H1 (cell line): ENCODE measurements around the gene SMYD3. TPM values are rescaled to one million over a fixed set of nuclear protein-coding genes. Genes with fewer than 3 reads are reported as not detected.

ENCODE experiments used
- CTCF ChIA-PET: fragments of 300-600 bp; sonication (Branson Sonifier 250); formaldehyde crosslinking; loops from one replicate; lab custom pipeline; 2021; ENCODE audit not compliant: partially characterized antibody; lab: Charles Lee
- POLR2A ChIA-PET: fragments of 300-600 bp; sonication (Branson Sonifier 250); formaldehyde crosslinking; loops from one replicate; lab custom pipeline; 2021; ENCODE audit warnings: inconsistent platforms; ENCODE audit not compliant: partially characterized antibody; lab: Charles Lee
- DNase-seq, 2 experiments: peaks; one replicate each; pipeline versions ENCODE4 v3.0.0 to v3.0.0-alpha.2; 2010 to 2022; ENCODE audit warnings: low spot score in 2 of 2, low read depth in 1 of 2, mixed read lengths in 1 of 2
- FAIRE-seq: peaks from 2 replicates; lab custom pipeline; 2011; peaks lifted over from hg19 to GRCh38; lab: Jason Lieb, UNC
- H2AFZ ChIP-seq: 2 replicates; pipeline ENCODE4 v1.8.1; 2012; ENCODE audit warnings: low read length, inconsistent platforms
- H2AK5ac ChIP-seq: 2 replicates; pipeline ENCODE4 v1.6.1; 2013; ENCODE audit warnings: low read depth, low read length
- H2BK120ac ChIP-seq: replicated peaks from 2 replicates; pipeline ENCODE3; 2013; ENCODE audit warnings: low read depth, low read length, inconsistent platforms
- H2BK12ac ChIP-seq: 2 replicates; pipeline ENCODE4 v1.6.1; 2013; ENCODE audit warnings: low read depth, low read length
- H2BK15ac ChIP-seq: 2 replicates; pipeline ENCODE4 v1.6.1; 2013; ENCODE audit warnings: low read length
- H2BK20ac ChIP-seq: 2 replicates; pipeline ENCODE4 v1.6.1; 2013; ENCODE audit warnings: low read length
- H2BK5ac ChIP-seq: 2 replicates; pipeline ENCODE4 v1.6.1; 2013; ENCODE audit warnings: low read depth, low read length
- H3K14ac ChIP-seq: 2 replicates; pipeline ENCODE4 v1.6.1; 2013; ENCODE audit warnings: inconsistent platforms; ENCODE audit not compliant: insufficient read length
- H3K18ac ChIP-seq: 2 replicates; pipeline ENCODE4 v1.6.1; 2013; ENCODE audit warnings: low read length; ENCODE audit errors: extremely low read depth
- H3K23ac ChIP-seq: 2 replicates; pipeline ENCODE4 v1.6.1; 2013; ENCODE audit warnings: inconsistent platforms; ENCODE audit not compliant: insufficient read length
- H3K23me2 ChIP-seq: 2 replicates; pipeline ENCODE4 v1.6.1; 2013; ENCODE audit warnings: low read depth, low read length
- H3K27ac ChIP-seq: 2 replicates; pipeline ENCODE4 v1.6.1; 2011; ENCODE audit warnings: low read depth, low read length, inconsistent platforms
- H3K27me3 ChIP-seq, 4 experiments: replicated peaks in 1 of 4; 1 replicate in 1 of 4; 2 replicates in 3 of 4; pipeline versions ENCODE4 v1.6.1 to v1.8.1; 2011 to 2013; ENCODE audit warnings: low read length in 3 of 4, mild to moderate bottlenecking in 3 of 4, inconsistent platforms in 2 of 4, mixed read lengths in 2 of 4, moderate library complexity in 1 of 4; ENCODE audit not compliant: control insufficient read depth in 3 of 4, insufficient read depth in 3 of 4; ENCODE audit errors: extremely low read depth in 1 of 4
- H3K36me3 ChIP-seq, 4 experiments: 2 replicates each; pipeline versions ENCODE4 v1.6.1 to v1.8.1; 2011 to 2013; ENCODE audit warnings: mild to moderate bottlenecking in 4 of 4, low read length in 3 of 4, moderate library complexity in 2 of 4, control low read depth in 1 of 4, inconsistent platforms in 1 of 4; ENCODE audit not compliant: insufficient read depth in 4 of 4, control insufficient read depth in 2 of 4
- H3K4ac ChIP-seq: replicated peaks from 2 replicates; pipeline ENCODE3; 2013; ENCODE audit warnings: low read length, low read depth, mixed read lengths, inconsistent platforms; ENCODE audit not compliant: insufficient read length
- H3K4me1 ChIP-seq, 4 experiments: replicated peaks in 1 of 4; 1 replicate in 1 of 4; 2 replicates in 3 of 4; pipeline versions ENCODE4 v1.6.1 to v1.8.1; 2011 to 2013; ENCODE audit warnings: low read length in 3 of 4, inconsistent platforms in 2 of 4, mixed read lengths in 1 of 4; ENCODE audit not compliant: insufficient read depth in 4 of 4, control insufficient read depth in 3 of 4
- H3K4me2 ChIP-seq, 2 experiments: 2 replicates each; pipeline versions ENCODE4 v1.6.1 to v1.8.1; 2011 to 2013; ENCODE audit warnings: low read depth in 2 of 2, low read length in 2 of 2, control low read depth in 1 of 2, inconsistent platforms in 1 of 2, mild to moderate bottlenecking in 1 of 2; ENCODE audit not compliant: insufficient read depth in 1 of 2
- H3K4me3 ChIP-seq, 4 experiments: fragments of 200-600, 300-600 bp in 1 of 4; sonication (generic), shearing (Covaris generic), sonication (Bioruptor Twin) in 1 of 4; 2 replicates each; pipeline versions ENCODE4 v1.5.1 to v1.8.1; 2011 to 2016; ENCODE audit warnings: low read length in 4 of 4, low read depth in 3 of 4, control low read depth in 2 of 4, inconsistent platforms in 2 of 4, mild to moderate bottlenecking in 2 of 4, mixed read lengths in 1 of 4, moderate library complexity in 1 of 4; ENCODE audit not compliant: insufficient read depth in 2 of 4; ENCODE audit errors: extremely low read depth in 1 of 4
- H3K56ac ChIP-seq: replicated peaks from 2 replicates; pipeline ENCODE3; 2013; ENCODE audit warnings: low read depth, mild to moderate bottlenecking, mixed read lengths, low read length, inconsistent platforms; ENCODE audit not compliant: insufficient read length
- H3K79me1 ChIP-seq: 2 replicates; pipeline ENCODE4 v1.6.1; 2013; ENCODE audit warnings: low read depth, low read length, control low read depth
- H3K79me2 ChIP-seq, 2 experiments: 2 replicates each; pipeline versions ENCODE4 v1.6.1 to v1.8.1; 2012 to 2013; ENCODE audit warnings: low read length in 2 of 2, mild to moderate bottlenecking in 2 of 2, inconsistent platforms in 1 of 2; ENCODE audit not compliant: insufficient read depth in 2 of 2, control insufficient read depth in 1 of 2
- H3K9ac ChIP-seq, 4 experiments: replicated peaks in 1 of 4; 1 replicate in 1 of 4; 2 replicates in 3 of 4; pipeline versions ENCODE4 v1.6.1 to v1.8.1; 2011 to 2013; ENCODE audit warnings: low read depth in 3 of 4, low read length in 3 of 4, control low read depth in 2 of 4, mild to moderate bottlenecking in 2 of 4, moderate library complexity in 2 of 4, inconsistent platforms in 1 of 4; ENCODE audit errors: extremely low read depth in 1 of 4
- H3K9me3 ChIP-seq, 2 experiments: 2 replicates each; pipeline versions ENCODE4 v1.6.1 to v1.8.1; 2012 to 2013; ENCODE audit warnings: mild to moderate bottlenecking in 2 of 2, moderate library complexity in 2 of 2, control low read depth in 1 of 2, inconsistent platforms in 1 of 2, low read depth in 1 of 2, low read length in 1 of 2, mixed read lengths in 1 of 2; ENCODE audit not compliant: insufficient read depth in 2 of 2
- H4K20me1 ChIP-seq, 2 experiments: replicated peaks in 1 of 2; 2 replicates each; pipeline versions ENCODE3 to v1.8.1; 2011 to 2013; ENCODE audit warnings: inconsistent platforms in 2 of 2, low read length in 2 of 2, mild to moderate bottlenecking in 1 of 2; ENCODE audit not compliant: insufficient read depth in 2 of 2, control insufficient read depth in 1 of 2
- H4K5ac ChIP-seq: 2 replicates; pipeline ENCODE4 v1.6.1; 2013; ENCODE audit warnings: low read length, low read depth, mixed read lengths, inconsistent platforms; ENCODE audit not compliant: insufficient read length
- H4K8ac ChIP-seq: 2 replicates; pipeline ENCODE4 v1.8.0; 2013; ENCODE audit warnings: mild to moderate bottlenecking, moderate library complexity, low read length, inconsistent platforms; ENCODE audit not compliant: insufficient read depth; ENCODE audit errors: extremely low read depth
- H4K91ac ChIP-seq: replicated peaks from 2 replicates; pipeline ENCODE3; 2013; ENCODE audit warnings: low read length, mixed read lengths, inconsistent platforms; ENCODE audit not compliant: insufficient read length
- ASH2L ChIP-seq: fragments of 200-600, 300-600 bp; sonication (generic); IDR thresholded peaks from one replicate; pipeline ENCODE4 v1.7.1; 2017; ENCODE audit warnings: low read length
- ATF3 ChIP-seq: IDR thresholded peaks from 2 replicates; pipeline ENCODE4 v1.6.1; 2011; ENCODE audit warnings: low read depth, mild to moderate bottlenecking, low read length; ENCODE audit not compliant: insufficient read depth
- CHD1 ChIP-seq: IDR thresholded peaks from 2 replicates; pipeline ENCODE4 v1.6.1; 2012; ENCODE audit warnings: low read depth, low read length, improper control_type of control experiment
- CTBP2 ChIP-seq: IDR thresholded peaks from 2 replicates; pipeline ENCODE4 v1.7.0; 2011; ENCODE audit warnings: borderline replicate concordance, mild to moderate bottlenecking, moderate library complexity, mixed read lengths, low read length; ENCODE audit not compliant: insufficient read depth, insufficient read length
- E2F6 ChIP-seq: IDR thresholded peaks from 2 replicates; pipeline ENCODE4 v1.6.1; 2012; ENCODE audit warnings: inconsistent platforms
- EZH2 ChIP-seq: fragments of 200-600 bp; sonication (generic); IDR thresholded peaks from 2 replicates; pipeline ENCODE4 v1.7.1; 2012; ENCODE audit warnings: low read depth, mild to moderate bottlenecking, moderate library complexity, low read length, inconsistent platforms; ENCODE audit not compliant: severe bottlenecking
- FOSL1 ChIP-seq: IDR thresholded peaks from 2 replicates; pipeline ENCODE4 v1.6.1; 2011; ENCODE audit warnings: mild to moderate bottlenecking, low read depth, low read length, moderate library complexity; ENCODE audit not compliant: insufficient read depth
- GTF2F1 ChIP-seq: IDR thresholded peaks from 2 replicates; pipeline ENCODE4 v1.6.1; 2012; ENCODE audit warnings: low read depth, low read length, improper control_type of control experiment, borderline replicate concordance
- MAFK ChIP-seq: IDR thresholded peaks from 2 replicates; pipeline ENCODE4 v1.6.1; 2012; ENCODE audit warnings: low read depth, mild to moderate bottlenecking, improper control_type of control experiment, low read length
- NRF1 ChIP-seq: IDR thresholded peaks from 2 replicates; pipeline ENCODE4 v1.6.1; 2011; ENCODE audit warnings: mild to moderate bottlenecking, low read depth, low read length, improper control_type of control experiment
- SIRT6 ChIP-seq: IDR thresholded peaks from one replicate; pipeline ENCODE4 v1.7.1; 2012; ENCODE audit warnings: low read length, inconsistent platforms
- SUZ12 ChIP-seq: fragments of 200-600 bp; sonication (generic); IDR thresholded peaks from 2 replicates; pipeline ENCODE4 v1.6.1; 2012; ENCODE audit warnings: mild to moderate bottlenecking, inconsistent platforms, low read length, moderate library complexity, mixed read lengths
- TCF12 ChIP-seq: IDR thresholded peaks from 2 replicates; pipeline ENCODE4 v1.6.1; 2011; ENCODE audit warnings: low read depth, mild to moderate bottlenecking, low read length
- WGBS, 2 experiments: shearing (Covaris generic) in 1 of 2; methylation state at CpG; one replicate each; pipeline versions ENCODE4 v1.1.6 to v1.1.7; 2013 to 2015; ENCODE audit warnings: low lambda C conversion rate in 2 of 2, mixed read lengths in 2 of 2, inconsistent platforms in 1 of 2, low coverage in 1 of 2, missing lambda C conversion rate in 1 of 2; ENCODE audit not compliant: insufficient replicate concordance in 2 of 2, insufficient coverage in 1 of 2, insufficient read length in 1 of 2; ENCODE audit errors: extremely low coverage in 1 of 2, missing lambda C conversion rate in 1 of 2; 5-methylcytosine and 5-hydroxymethylcytosine counted together
- polyA plus RNA-seq, 7 experiments: library from polyadenylated mRNA; depleted of rRNA in 3 of 7; stranded (reverse) in 5 of 7; unstranded in 2 of 7; fragments of >200 nt in 5 of 7; fragments of 200-250 nt in 2 of 7; gene quantifications; 1 replicate in 5 of 7; 2 replicates in 1 of 7; 4 replicates in 1 of 7; pipeline versions ENCODE4 v1.2.1 to v1.2.3, GENCODE V29; 2011 to 2013; ENCODE audit warnings: missing spikeins in 2 of 7, mixed read lengths in 2 of 7
- total RNA-seq: library from RNA; stranded (reverse); fragmentation: NEBNext Ultra II Directional; extraction: Animal tissue kit (Norgen Biotek cat#: 25700); gene quantifications from 2 replicates; pipeline ENCODE4 v1.2.1, GENCODE V29; 2021

The SMYD3 gene
- total and polyA plus RNA-seq, 2 of the 8 experiments (the other 6 are each of a cell fraction or from before 2014, with no cell fraction given) = 17.3 to 25.4 TPM

GRCh38 chr1:246515390-246516005 lies 8.4 kb upstream of the SMYD3 start:
- H3K9me3 ChIP-seq = no peaks in the 10 kb centered on the region; a peak in 1 of 4 replicates
- no peak overlapping the region for H2AFZ ChIP-seq
- FAIRE-seq = no peak
- TF ChIP-seq SIRT6 (no peak), ATF3 (no peak), MAFK (no peak), GTF2F1 (no peak), CTBP2 (no peak), SUZ12 (no peak), FOSL1 (no peak), ASH2L (no peak), E2F6 (no peak), EZH2 (no peak), CHD1 (no peak), TCF12 (no peak), NRF1 (no peak)

More at GRCh38 chr1:246515390-246516005, 8.4 kb upstream of the SMYD3 start:
- H3K4me2 ChIP-seq = no peak overlapping the region
- no peak overlapping the region for H2BK20ac ChIP-seq
- no peaks in the 10 kb centered on the region for H3K4me1 ChIP-seq
- no peak overlapping the region for H2BK5ac ChIP-seq
- H2BK15ac ChIP-seq = no peak overlapping the region
- no peaks in the 10 kb centered on the region for H3K79me2 ChIP-seq
- H4K20me1 ChIP-seq = no peaks in the 10 kb centered on the region
- 77% methylated on average over 3 of the region's 3 CpGs; no CpG with 5 or more reads in 1 of the 2 experiments for WGBS, 2 experiments
- no peak overlapping the region for H4K91ac ChIP-seq
- no peak overlapping the region for H3K4ac ChIP-seq
- H3K23ac ChIP-seq = no peak overlapping the region
- no peak overlapping the region for H4K5ac ChIP-seq
- no peaks in the 10 kb centered on the region for H3K36me3 ChIP-seq
- H3K18ac ChIP-seq = no peak overlapping the region
- POLR2A ChIA-PET = no interaction called here
- no peaks in the 10 kb centered on the region for H3K23me2 ChIP-seq
- no peak overlapping the region for H4K8ac ChIP-seq
- no peak for DNase-seq
- no peak overlapping the region for H2BK12ac ChIP-seq
- no peak overlapping the region for H2BK120ac ChIP-seq
- H2AK5ac ChIP-seq = no peak overlapping the region
- H3K27ac ChIP-seq = no peak overlapping the region
- no peak overlapping the region for H3K9ac ChIP-seq
- no peaks in the 10 kb centered on the region for H3K27me3 ChIP-seq
- H3K4me3 ChIP-seq = no peak overlapping the region
- no peak overlapping the region for H3K14ac ChIP-seq
- CTCF ChIA-PET = no interaction called here
- no peak overlapping the region for H3K56ac ChIP-seq
- no peaks in the 10 kb centered on the region for H3K79me1 ChIP-seq
